Stimulated activated naive B cell treated with anti-CD40 and anti-IgM and Interleukin-4, amounts not matched to agents 10 μg/mL and 1 μg/mL and 100 μg/mL, for 72 hours (primary cell): Measurements from ENCODE around the gene GPR3.

Source experiments
- ATAC-seq, 2 donors: fragments of 150-1000 bp; cut with Tn5 transposase; replicated peaks; 2 replicates each; pipeline ENCODE4 v1.10.0; 2021; ENCODE audit warnings: moderate library complexity in 1 of 2
- DNase-seq: peaks from one replicate; pipeline ENCODE4 v3.0.0; 2021
- H3K27ac Mint-ChIP-seq: one replicate; pipeline ENCODE4 v1.8.0; 2022; ENCODE audit warnings: mild to moderate bottlenecking, mixed read lengths
- H3K27me3 Mint-ChIP-seq, 2 donors: one replicate each; pipeline ENCODE4 v1.8.0; 2022; ENCODE audit warnings: mixed read lengths in 2 of 2
- H3K36me3 Mint-ChIP-seq, 2 donors: one replicate each; pipeline ENCODE4 v1.8.0; 2022; ENCODE audit warnings: mixed read lengths in 2 of 2, mild to moderate bottlenecking in 1 of 2
- H3K4me1 Mint-ChIP-seq, 2 donors: one replicate each; pipeline ENCODE4 v1.8.0; 2022; ENCODE audit warnings: mixed read lengths in 2 of 2, mild to moderate bottlenecking in 1 of 2
- H3K4me3 Mint-ChIP-seq, 2 donors: one replicate each; pipeline ENCODE4 v1.8.0; 2022; ENCODE audit warnings: mild to moderate bottlenecking in 2 of 2, mixed read lengths in 2 of 2, moderate library complexity in 1 of 2
- H3K9me3 Mint-ChIP-seq, 2 donors: one replicate each; pipeline ENCODE4 v1.8.0; 2022; ENCODE audit warnings: mixed read lengths in 2 of 2, mild to moderate bottlenecking in 1 of 2

GPR3 gene

GRCh38 chr1:27353629-27354028 is 38.8 kb upstream of the GPR3 start:
- H3K4me3 Mint-ChIP-seq, result no peak overlapping the region
- no peak for ATAC-seq
- H3K4me1 Mint-ChIP-seq, result peaks cover 20 to 29% of the 10 kb centered on the region in 2 donors
- H3K27me3 Mint-ChIP-seq, result no peaks in the 10 kb centered on the region
- peaks cover 0 to 1% of the 10 kb centered on the region in 2 donors for H3K36me3 Mint-ChIP-seq
- peak overlapping the region; percentile 47 for H3K27ac Mint-ChIP-seq
- no peaks in the 10 kb centered on the region for H3K9me3 Mint-ChIP-seq
- DNase-seq, result no peak

DNA sequence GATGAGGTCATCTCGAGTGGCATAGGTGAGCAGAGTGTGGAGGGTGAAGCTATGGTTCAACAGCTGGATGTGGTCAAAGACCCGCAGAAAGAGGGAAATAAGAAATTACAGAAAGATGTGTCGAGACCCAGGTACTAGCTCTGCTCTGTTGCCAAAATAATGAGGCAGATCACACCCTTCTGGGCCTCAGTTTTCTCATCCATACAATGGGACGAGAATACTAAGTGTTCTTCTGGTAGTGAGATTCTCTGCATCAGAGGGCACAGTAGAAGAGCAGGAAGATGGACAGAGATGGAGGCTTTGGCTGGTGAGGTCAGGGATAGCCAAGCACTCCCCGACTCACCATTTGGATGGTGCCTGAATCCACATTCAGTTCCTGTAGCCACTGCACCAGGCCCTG is 36.7 kb upstream of the GPR3 start:
- Mint-ChIP-seq H3K27me3 (no peaks in the 10 kb centered on the region), H3K4me1 (peaks cover 36 to 42% of the 10 kb centered on the region in 2 donors), H3K27ac (no peak overlapping the region), H3K4me3 (no peak overlapping the region), H3K9me3 (no peaks in the 10 kb centered on the region), H3K36me3 (peaks cover 0 to 1% of the 10 kb centered on the region in 2 donors)
- DNase-seq, result no peak
- ATAC-seq, result no peak

- H3K27me3 Mint-ChIP-seq, result no peaks in the 10 kb centered on the region
- peaks cover 0 to 1% of the 10 kb centered on the region in 2 donors for H3K36me3 Mint-ChIP-seq
- H3K4me3 Mint-ChIP-seq, result peak overlapping the region; percentile 37 to 70
- DNase-seq (no peak), ATAC-seq (no peak)
- peaks cover 40 to 46% of the 10 kb centered on the region in 2 donors for H3K4me1 Mint-ChIP-seq
- peak overlapping the region; percentile 75 for H3K27ac Mint-ChIP-seq
- no peaks in the 10 kb centered on the region for H3K9me3 Mint-ChIP-seq
Measured at GRCh38 chr1:27356277-27356618, 36.2 kb upstream of the GPR3 start.

DNA sequence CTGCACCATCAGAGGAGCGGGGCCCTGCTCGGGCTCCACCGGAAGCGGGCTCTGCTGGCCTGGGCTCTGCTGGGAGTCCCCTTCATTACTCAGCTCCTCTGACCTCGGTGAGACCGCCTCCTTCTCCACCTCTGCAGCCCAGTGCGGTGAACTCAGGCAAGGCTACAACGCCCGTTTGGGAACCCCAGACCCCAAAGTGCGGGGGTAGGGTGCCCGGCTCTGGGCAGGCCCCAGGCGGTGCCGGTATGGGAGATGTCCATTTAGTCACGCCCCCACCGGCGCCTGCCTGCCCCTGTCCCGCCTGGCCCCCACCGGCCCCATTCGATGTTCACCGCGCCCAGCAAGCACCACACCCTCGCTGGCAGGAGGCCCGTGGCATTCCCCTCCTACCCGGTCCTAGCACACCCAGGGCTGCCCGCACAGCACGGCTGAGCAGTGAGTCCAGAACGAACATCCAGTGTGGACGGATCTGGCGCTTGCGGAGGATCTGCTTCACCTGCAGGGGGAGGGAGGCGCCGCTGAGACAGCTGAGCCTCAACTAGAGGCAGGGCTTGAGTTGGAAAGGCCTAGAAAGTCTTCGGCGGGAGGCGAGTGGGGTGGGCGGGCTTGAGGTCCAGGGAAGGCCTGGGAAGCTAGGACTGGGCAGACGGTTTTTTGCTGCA is 35.7 kb upstream of the GPR3 start:
- H3K4me3 Mint-ChIP-seq, result peak overlapping the region; percentile 70 to 74
- no peak for DNase-seq
- H3K9me3 Mint-ChIP-seq, result no peaks in the 10 kb centered on the region
- H3K27me3 Mint-ChIP-seq, result no peaks in the 10 kb centered on the region
- H3K4me1 Mint-ChIP-seq, result peaks cover 40 to 46% of the 10 kb centered on the region in 2 donors
- peak overlapping the region; percentile 6 for H3K27ac Mint-ChIP-seq
- ATAC-seq, result peak; percentile 25 to 62
- H3K36me3 Mint-ChIP-seq, result peaks cover 0 to 1% of the 10 kb centered on the region in 2 donors

DNA sequence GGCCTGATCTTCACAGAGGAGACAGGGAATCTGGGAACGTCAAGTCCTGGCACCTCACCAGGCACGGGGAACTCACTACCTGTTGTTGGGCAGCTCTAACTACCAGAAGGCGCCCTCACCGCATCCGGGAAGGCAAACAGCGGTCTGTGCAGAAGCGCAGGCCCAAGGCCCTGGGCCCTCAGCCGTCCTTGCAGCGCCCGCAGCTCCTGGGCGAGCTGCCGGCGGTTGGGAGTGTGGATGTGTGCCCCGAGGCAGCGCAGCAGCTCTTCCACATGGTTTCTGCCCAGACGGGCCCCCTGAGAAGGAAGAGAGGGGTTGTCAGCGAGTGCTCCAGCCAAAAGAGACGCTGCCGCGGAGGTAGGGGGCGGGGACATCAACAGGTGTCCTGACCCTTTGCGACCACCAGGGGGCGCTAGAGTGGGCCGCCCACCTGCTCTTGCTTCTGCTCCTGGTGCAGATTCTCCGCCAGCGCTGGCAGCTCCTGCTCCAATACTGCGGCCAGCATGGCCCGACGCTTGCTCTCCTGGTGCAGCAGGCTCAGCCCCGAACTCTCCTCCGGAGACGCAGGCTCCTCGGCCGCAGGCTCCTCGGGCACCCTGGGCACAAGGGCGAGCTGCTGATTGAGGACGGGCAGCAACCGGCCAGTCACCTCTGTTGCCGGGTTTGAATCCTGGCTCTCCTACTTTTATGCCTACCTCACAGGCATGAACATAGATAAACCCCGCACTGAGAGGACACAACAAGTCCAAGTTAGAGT is 35.0 kb upstream of the GPR3 start:
- DNase-seq, result peak; percentile 70
- H3K4me1 Mint-ChIP-seq, result peaks cover 40 to 46% of the 10 kb centered on the region in 2 donors
- peaks cover 0 to 1% of the 10 kb centered on the region in 2 donors for H3K36me3 Mint-ChIP-seq
- no peaks in the 10 kb centered on the region for H3K27me3 Mint-ChIP-seq
- no peaks in the 10 kb centered on the region for H3K9me3 Mint-ChIP-seq
- H3K4me3 Mint-ChIP-seq, result peak overlapping the region; percentile 70 to 74
- peak; percentile 66 to 81 for ATAC-seq
- peak overlapping the region; percentile 9 for H3K27ac Mint-ChIP-seq

DNA sequence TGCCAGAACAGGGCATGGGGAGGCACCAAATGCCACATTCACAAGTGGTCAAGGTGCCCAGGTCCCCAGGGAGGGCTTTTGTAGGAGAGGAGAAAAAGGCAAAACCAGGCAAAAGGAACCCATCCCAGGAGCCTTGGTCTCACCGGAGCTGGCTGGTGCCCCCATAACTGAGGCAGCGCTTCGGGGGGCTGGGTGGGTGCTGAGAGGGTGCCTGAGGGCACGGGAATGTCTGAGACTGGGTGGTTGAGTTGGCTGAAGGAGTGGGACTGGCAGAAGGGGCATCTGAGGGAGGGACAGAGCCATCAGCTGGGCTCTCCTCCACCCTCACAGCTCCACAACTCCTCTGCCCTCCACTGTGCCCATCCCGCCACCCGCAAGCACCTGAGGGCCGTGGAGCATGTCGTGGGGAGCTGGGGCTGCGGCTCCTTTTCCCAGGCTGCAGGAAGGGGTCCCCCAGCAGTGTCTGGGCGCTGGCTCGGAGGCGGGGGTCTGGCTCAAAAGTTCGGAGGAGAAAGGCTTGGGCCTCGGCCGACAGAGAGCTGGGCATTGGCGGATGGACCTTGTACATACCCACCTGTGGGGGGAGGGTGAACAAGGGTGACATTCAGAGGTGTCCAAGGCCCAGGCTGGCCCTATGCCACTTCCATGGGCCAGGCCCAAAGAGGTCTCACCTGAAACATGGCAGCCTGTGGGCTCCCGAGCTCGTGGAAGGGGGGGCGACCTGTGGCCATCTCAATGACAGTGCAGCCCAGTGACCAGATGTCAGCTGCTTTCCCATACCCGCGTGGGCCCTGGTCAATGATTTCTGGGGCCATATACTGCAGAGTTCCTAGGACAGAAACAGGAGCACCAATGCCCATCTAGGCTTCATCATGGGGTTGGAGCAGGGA is 34.1 kb upstream of the GPR3 start:
- no peak for DNase-seq
- no peak for ATAC-seq
- Mint-ChIP-seq H3K27me3 (no peaks in the 10 kb centered on the region), H3K36me3 (peaks cover 0 to 1% of the 10 kb centered on the region in 2 donors), H3K4me1 (peaks cover 40 to 46% of the 10 kb centered on the region in 2 donors), H3K4me3 (peak overlapping the region in 1 of 2 donors; percentile 74), H3K27ac (no peak overlapping the region), H3K9me3 (no peaks in the 10 kb centered on the region)

DNA sequence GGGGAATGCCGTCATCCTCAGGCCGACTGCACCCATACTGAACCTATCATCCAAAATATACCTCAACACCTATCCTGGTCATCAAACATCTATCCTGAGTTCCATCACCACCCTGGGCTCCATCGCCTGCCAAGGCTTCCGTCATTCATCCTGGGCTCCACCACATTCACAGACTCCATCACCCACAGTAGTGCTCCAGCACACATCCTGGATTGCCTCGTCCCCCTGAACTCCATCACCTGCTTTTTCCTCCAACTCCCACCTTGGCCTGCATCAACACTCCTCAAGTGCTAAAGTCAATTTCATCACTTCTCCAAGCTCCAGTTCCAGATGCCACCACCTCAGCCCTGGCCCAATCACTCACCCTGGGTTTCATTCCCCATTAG is 33.5 kb upstream of the GPR3 start:
- no peak overlapping the region for H3K27ac Mint-ChIP-seq
- no peaks in the 10 kb centered on the region for H3K9me3 Mint-ChIP-seq
- no peaks in the 10 kb centered on the region for H3K27me3 Mint-ChIP-seq
- no peak for DNase-seq
- no peak for ATAC-seq
- H3K36me3 Mint-ChIP-seq, result peaks cover 0 to 1% of the 10 kb centered on the region in 2 donors
- H3K4me1 Mint-ChIP-seq, result peaks cover 42 to 51% of the 10 kb centered on the region in 2 donors
- H3K4me3 Mint-ChIP-seq, result no peak overlapping the region

DNA sequence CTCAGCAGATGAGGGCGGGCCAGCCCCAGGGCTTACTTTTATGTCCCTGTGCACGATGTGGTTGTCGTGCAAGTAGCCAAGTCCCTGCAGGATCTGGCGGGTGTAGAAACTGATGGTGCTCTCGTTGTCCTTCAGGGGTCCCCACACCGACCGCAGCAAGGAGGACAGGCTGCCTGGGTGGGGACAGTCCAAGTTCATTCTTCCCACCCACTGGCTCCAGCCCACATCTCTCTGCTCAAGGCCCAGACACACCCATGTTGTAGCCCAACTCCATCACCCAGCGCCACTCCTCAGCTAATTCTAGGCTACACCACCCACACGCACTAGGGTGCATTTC is 32.6 kb upstream of the GPR3 start:
- no peak for DNase-seq

GRCh38 chr1:27360159-27361043 is 32.0 kb upstream of the GPR3 start:
- Mint-ChIP-seq H3K36me3 (peaks cover 0 to 1% of the 10 kb centered on the region in 2 donors), H3K4me3 (peak overlapping the region; percentile 67 to 79), H3K27ac (peak overlapping the region; percentile 81), H3K4me1 (peaks cover 54 to 62% of the 10 kb centered on the region in 2 donors), H3K9me3 (no peaks in the 10 kb centered on the region), H3K27me3 (no peaks in the 10 kb centered on the region)
- peak; percentile 19 to 21 for ATAC-seq
- DNase-seq, result no peak

More for the DNA sequence above, 32.6 kb upstream of the GPR3 start:
- Mint-ChIP-seq H3K27me3 (no peaks in the 10 kb centered on the region), H3K4me1 (peaks cover 51 to 59% of the 10 kb centered on the region in 2 donors), H3K4me3 (peak overlapping the region; percentile 67 to 79), H3K27ac (peak overlapping the region; percentile 42), H3K36me3 (peaks cover 0 to 1% of the 10 kb centered on the region in 2 donors), H3K9me3 (no peaks in the 10 kb centered on the region)
- ATAC-seq, result peak; percentile 20 to 26

- no peaks in the 10 kb centered on the region for H3K9me3 Mint-ChIP-seq
- H3K27ac Mint-ChIP-seq, result peak overlapping the region; percentile 81
- H3K27me3 Mint-ChIP-seq, result no peaks in the 10 kb centered on the region
- H3K36me3 Mint-ChIP-seq, result peaks cover 0 to 1% of the 10 kb centered on the region in 2 donors
- H3K4me1 Mint-ChIP-seq, result peaks cover 54 to 63% of the 10 kb centered on the region in 2 donors
- peak overlapping the region; percentile 67 to 79 for H3K4me3 Mint-ChIP-seq
- ATAC-seq (no peak), DNase-seq (no peak)
Measured at GRCh38 chr1:27361044-27361402, 31.4 kb upstream of the GPR3 start.

- DNase-seq (no peak), ATAC-seq (no peak)
- Mint-ChIP-seq H3K36me3 (peaks cover 0 to 1% of the 10 kb centered on the region in 2 donors), H3K4me1 (peaks cover 51 to 63% of the 10 kb centered on the region in 2 donors), H3K9me3 (no peaks in the 10 kb centered on the region), H3K4me3 (peak overlapping the region; percentile 67 to 79), H3K27me3 (no peaks in the 10 kb centered on the region), H3K27ac (no peak overlapping the region)
Measured at GRCh38 chr1:27361553-27361952, 30.9 kb upstream of the GPR3 start.

GRCh38 chr1:27363766-27364695 is 28.4 kb upstream of the GPR3 start:
- DNase-seq (no peak), ATAC-seq (no peak)
- Mint-ChIP-seq H3K27ac (no peak overlapping the region), H3K9me3 (no peaks in the 10 kb centered on the region), H3K4me1 (peaks cover 50 to 57% of the 10 kb centered on the region in 2 donors), H3K27me3 (no peaks in the 10 kb centered on the region), H3K4me3 (peak overlapping the region in 1 of 2 donors; percentile 34), H3K36me3 (no peaks in the 10 kb centered on the region)
